ENCODE measurements around the gene ATRIP.

DNA sequence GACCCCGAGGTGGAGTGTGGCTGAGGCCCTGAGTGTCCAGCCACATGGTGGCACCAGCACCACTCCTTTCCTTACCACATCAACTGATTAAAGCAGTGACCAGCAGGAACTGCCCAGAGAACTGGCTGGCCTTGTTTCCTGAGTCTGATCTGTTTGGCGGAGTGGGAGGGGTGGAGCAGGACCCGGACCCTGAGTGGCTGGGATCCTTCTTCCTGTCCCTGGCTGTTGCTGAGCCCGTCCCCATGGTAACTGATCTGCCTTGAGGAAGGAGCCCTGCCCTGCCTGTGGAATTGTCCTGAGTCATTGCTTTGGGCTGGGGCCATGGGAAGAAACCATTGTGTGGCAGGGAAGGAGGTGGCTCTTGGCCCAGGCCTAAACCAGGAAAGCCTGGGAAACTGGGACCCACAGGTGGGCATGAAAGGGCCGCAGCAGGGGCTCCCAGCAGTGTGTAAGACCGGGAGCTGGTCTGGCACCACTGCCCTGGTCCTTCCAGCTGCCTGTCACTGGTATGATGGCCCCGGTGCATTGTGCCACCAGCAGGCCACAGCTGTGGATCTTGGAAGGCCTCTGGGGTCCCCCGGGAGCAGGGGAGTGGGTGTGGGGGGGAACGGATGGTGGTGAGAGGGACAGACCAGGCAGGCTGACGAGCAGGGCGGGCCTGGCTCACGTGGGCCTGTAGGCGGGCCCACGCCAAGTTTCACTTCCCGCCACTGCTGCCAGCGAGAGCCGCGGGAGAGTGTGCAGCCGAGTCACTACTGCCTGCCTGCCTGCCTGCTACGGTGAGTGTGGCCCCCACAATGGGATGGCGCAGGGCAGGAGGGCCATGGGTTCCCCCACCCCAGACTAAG lies 19.2 kb downstream of the ATRIP start:
- TF ChIP-seq, protein P1, sequence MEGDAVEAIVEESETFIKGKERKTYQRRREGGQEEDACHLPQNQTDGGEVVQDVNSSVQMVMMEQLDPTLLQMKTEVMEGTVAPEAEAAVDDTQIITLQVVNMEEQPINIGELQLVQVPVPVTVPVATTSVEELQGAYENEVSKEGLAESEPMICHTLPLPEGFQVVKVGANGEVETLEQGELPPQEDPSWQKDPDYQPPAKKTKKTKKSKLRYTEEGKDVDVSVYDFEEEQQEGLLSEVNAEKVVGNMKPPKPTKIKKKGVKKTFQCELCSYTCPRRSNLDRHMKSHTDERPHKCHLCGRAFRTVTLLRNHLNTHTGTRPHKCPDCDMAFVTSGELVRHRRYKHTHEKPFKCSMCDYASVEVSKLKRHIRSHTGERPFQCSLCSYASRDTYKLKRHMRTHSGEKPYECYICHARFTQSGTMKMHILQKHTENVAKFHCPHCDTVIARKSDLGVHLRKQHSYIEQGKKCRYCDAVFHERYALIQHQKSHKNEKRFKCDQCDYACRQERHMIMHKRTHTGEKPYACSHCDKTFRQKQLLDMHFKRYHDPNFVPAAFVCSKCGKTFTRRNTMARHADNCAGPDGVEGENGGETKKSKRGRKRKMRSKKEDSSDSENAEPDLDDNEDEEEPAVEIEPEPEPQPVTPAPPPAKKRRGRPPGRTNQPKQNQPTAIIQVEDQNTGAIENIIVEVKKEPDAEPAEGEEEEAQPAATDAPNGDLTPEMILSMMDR (IDR thresholded peaks at IDR 0.05) = peak; percentile 66 to 95 (median 82)
- TF ChIP-seq EP300 (IDR thresholded peaks at IDR 0.05) = no peak
- peak; percentile 94 to 96 for TF ChIP-seq POLR2AphosphoS5 (IDR thresholded peaks at IDR 0.05)

Measured in upper lobe of left lung (tissue), 4 donors.